NCI-H187 (cell line): ENCODE measurements around the gene LPAR3.
A peak's percentile ranks its signal among the peaks of the same experiment; 100 is the strongest.
"Not testable (repeated sequence)": the region's sequence is repeated elsewhere in the genome, so short reads cannot be mapped to it uniquely, and the experiment has no call there.

Experiments used
- DNase-seq, 2 experiments: peaks; one replicate each; lab custom pipeline; 2025; lab: John Stamatoyannopoulos, UW

The LPAR3 gene

GRCh38 chr1:84892705-84893618 lies at the start of gene LPAR3:
Gene LPAR3 (minus strand): TSS chr1:84893206. CDS start chr1:84866120, 27,086 bp downstream.
- no peak for DNase-seq

- no peak for DNase-seq
Observed at GRCh38 chr1:84941843-84942242, 48.8 kb upstream of the LPAR3 start.

GRCh38 chr1:84940481-84940880 lies 47.5 kb upstream of the LPAR3 start:
- DNase-seq, result no peak

DNA sequence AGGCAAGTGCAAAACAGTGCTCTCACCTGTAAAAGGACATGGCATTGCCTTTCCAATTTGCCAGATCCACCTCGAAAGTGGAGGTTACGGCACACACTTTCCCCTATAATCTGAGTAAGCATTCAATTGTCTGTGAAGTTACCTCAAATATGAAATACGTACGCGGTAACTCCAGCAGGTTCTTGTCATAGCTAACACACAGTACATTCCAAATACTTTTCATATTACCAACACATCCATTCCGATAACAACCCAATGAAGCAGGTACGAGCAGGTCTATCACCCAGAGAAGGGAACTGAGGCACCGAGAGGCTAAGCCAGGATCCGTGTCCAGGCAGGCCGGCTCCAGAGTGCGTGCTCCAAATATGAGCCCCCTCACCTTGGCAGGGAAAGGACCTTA lies 46.8 kb upstream of the LPAR3 start:
- no peak for DNase-seq

- DNase-seq, result no peak
Observed at GRCh38 chr1:84939151-84939550, 46.1 kb upstream of the LPAR3 start.

- peak in 1 of 2 experiments; percentile 24 for DNase-seq
Observed at GRCh38 chr1:84936116-84936810, 43.3 kb upstream of the LPAR3 start.

GRCh38 chr1:84933011-84933611 lies 40.1 kb upstream of the LPAR3 start:
- DNase-seq, result no peak

DNA sequence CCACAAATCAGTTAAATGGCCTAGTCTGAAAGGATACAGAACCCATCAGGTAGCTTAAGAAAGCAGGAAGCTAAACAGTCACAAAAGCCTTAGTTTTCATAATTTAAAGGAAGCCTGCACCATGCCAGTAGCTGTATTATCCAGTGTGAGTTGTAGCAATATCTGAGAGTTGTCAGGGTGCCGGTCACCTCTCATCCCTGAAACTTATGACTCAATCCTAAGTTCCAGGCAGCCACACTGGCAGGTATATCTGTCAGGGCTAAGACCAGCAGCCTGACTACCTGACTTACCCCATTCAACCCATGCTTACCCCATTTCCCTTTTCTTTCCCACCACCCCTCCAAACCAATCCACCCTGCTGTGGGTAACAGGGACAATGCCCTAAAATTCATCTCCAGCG lies 37.8 kb upstream of the LPAR3 start:
- no peak for DNase-seq

DNA sequence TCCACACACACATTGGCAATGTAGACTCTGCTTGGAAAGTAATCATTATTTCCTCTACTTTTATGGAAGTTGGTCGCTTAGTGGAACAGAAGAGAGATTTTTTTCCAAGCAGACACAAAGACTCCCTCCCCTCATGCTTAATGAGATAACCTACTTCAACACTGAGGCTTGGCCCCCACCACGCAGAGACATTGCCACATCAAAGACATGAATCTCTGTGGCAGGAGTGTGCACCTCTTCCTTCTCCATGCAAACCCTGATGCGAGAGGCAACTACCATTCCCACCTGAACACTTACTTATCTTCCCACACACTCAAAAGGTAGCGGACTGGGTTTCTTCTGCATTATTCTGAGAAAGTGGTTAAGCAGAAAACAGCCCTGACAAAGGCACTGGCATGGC lies 37.3 kb upstream of the LPAR3 start:
- DNase-seq, result no peak

GRCh38 chr1:84929581-84929980 lies 36.6 kb upstream of the LPAR3 start:
- no peak for DNase-seq

GRCh38 chr1:84928979-84929378 lies 36.0 kb upstream of the LPAR3 start:
- no peak for DNase-seq

- no peak for DNase-seq
Observed at GRCh38 chr1:84923317-84923716, 30.3 kb upstream of the LPAR3 start.

DNA sequence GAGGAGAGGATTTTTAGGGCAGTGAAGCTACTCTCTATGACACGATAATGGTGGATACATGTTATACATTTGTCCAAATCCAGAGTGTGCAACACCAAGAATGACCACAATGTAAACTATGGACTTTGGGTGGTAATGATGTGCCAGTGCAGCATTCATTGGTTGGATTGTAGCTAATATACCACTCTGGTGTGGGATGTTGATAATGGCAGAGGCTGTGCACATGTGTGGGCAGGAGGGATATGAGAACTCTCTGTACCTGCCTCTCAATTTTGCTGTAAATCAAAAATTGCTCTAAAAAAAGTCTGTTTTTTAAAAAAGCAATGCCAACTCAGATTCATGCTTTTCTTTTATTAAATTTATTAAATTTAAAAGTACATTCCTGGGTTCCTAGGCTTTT lies 27.2 kb upstream of the LPAR3 start:
- DNase-seq, result no peak

GRCh38 chr1:84919461-84919970 lies 26.5 kb upstream of the LPAR3 start:
- no peak for DNase-seq

DNA sequence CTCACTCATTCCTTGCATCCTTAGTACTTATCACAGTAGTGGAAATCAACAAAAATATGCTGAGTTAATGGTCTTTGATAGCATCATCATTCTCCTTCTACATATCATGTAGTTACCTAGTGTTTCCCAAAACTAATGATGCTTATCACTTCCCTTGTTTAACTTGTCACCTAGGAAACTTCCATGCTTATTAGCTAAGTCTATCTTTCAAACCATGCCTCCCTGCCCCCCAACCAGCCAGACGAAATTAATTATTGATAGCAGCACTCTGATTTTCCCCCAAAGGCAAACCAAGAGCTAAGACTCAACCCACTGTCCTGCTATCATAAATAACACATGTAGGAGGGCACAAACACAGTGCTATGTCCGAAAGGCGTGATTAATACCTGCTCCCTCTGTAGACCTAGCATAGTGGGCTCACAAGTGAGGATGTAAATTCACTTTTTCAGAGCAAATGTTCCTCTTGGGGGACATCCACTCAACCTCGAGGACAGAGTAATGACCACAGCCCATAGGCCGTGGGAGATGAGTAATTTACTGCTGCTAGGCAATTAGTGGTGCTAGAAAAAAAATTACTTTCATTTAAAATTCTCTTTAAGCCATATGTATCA lies 25.8 kb upstream of the LPAR3 start:
- DNase-seq, result no peak

DNA sequence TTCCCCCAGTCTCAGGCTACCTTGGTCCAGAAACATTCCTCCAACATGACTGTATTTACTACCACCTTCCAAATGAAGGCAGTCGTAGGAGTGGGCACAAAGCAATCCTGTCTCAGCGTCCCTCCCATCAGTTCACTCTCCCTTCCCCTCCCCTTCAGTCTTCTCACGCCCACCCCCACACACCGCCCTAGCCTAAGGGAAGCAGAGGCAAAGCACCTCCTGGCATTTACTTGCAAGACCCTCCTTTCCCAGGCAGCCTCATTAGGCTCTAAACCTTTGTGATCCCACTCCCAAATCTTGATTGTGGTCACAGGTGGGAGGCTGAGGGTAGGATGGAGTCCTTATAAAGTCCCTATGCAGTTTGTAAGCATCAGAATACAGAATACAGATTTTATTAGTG lies 23.9 kb upstream of the LPAR3 start:
- no peak for DNase-seq

- no peak for DNase-seq
Observed at GRCh38 chr1:84913555-84913892, 20.5 kb upstream of the LPAR3 start.

GRCh38 chr1:84912726-84913554 lies 19.9 kb upstream of the LPAR3 start:
- no peak for DNase-seq

GRCh38 chr1:84908746-84909464 lies 15.9 kb upstream of the LPAR3 start:
- DNase-seq, result not testable (repeated sequence)

GRCh38 chr1:84907095-84907827 lies 14.3 kb upstream of the LPAR3 start:
- DNase-seq, result no peak
